ENCODE measurements around the gene CNGA1. TPM values are rescaled to one million over a fixed set of nuclear protein-coding genes. Genes with fewer than 3 reads are reported as not detected.

Gene CNGA1
- total and polyA plus RNA-seq, 7 donors: 0.15 to 1.1 (median 0.62) TPM

DNA sequence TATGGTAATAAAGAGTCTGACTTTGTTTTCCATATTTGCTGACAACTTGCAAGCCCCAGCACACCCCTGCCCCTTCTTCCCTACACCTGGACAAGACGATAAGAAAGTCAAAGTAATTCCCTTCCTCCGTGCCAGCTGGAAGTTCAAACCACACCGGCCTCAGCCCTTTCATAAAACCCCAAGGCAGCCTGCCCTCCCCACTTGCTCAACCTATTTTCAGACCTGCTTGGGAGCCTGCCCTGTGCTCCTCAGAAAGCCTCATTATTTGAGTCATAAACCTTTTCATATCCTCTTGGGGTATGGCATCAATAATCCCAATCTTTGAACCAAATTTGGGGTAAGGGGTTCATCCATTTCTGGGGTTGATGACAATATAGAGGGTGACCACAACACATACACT is 29.6 kb upstream of the CNGA1 start:
- Histone ChIP-seq H3K4me3 (no peak overlapping the region), H3K4me1 (peaks cover 18% of the 10 kb centered on the region), H3K9me3 (no peaks in the 10 kb centered on the region), H3K27me3 (ENCODE audit: insufficient read depth in 3 of 3, low read length in 2 of 3) (no peaks in the 10 kb centered on the region), H3K27ac (no peak overlapping the region), H3K36me3 (ENCODE audit: insufficient read depth in 1 of 2, low read depth in 1 of 2) (no peaks in the 10 kb centered on the region)
- TF ChIP-seq, protein P1, sequence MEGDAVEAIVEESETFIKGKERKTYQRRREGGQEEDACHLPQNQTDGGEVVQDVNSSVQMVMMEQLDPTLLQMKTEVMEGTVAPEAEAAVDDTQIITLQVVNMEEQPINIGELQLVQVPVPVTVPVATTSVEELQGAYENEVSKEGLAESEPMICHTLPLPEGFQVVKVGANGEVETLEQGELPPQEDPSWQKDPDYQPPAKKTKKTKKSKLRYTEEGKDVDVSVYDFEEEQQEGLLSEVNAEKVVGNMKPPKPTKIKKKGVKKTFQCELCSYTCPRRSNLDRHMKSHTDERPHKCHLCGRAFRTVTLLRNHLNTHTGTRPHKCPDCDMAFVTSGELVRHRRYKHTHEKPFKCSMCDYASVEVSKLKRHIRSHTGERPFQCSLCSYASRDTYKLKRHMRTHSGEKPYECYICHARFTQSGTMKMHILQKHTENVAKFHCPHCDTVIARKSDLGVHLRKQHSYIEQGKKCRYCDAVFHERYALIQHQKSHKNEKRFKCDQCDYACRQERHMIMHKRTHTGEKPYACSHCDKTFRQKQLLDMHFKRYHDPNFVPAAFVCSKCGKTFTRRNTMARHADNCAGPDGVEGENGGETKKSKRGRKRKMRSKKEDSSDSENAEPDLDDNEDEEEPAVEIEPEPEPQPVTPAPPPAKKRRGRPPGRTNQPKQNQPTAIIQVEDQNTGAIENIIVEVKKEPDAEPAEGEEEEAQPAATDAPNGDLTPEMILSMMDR (IDR thresholded peaks at IDR 0.05): no peak
- DNase-seq (no peak), ATAC-seq (peak; percentile 49 to 80 (median 63))
- 23 to 26% (median 23%) methylated on average over 3 of the region's 3 CpGs for WGBS, 3 donors
- intact Hi-C loops (cut with DNase I): no loop called here

DNA sequence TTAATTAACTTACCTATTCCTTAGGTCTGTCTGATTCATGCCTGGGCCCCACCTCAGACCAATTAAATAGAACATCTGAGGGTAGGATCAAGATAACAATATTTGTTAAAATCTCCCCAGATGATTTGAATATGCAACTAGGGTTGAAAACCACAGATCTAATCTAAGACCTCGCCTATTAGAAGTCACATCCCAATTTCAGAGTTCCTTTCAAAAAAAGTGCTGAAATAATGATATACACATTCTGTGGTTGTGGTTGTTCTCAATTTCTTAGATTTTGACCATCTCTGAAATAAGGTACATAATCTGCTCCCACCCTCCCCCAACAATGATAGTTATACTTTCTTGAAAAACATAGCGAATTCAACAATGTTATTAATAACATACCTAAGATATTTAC is 27.8 kb upstream of the CNGA1 start:
- TF ChIP-seq, protein P1 (IDR thresholded peaks at IDR 0.05): no peak
- 89 to 92% (median 90%) methylated on average over 2 of the region's 2 CpGs for WGBS, 3 donors
- intact Hi-C loops (cut with DNase I): no loop called here

DNA sequence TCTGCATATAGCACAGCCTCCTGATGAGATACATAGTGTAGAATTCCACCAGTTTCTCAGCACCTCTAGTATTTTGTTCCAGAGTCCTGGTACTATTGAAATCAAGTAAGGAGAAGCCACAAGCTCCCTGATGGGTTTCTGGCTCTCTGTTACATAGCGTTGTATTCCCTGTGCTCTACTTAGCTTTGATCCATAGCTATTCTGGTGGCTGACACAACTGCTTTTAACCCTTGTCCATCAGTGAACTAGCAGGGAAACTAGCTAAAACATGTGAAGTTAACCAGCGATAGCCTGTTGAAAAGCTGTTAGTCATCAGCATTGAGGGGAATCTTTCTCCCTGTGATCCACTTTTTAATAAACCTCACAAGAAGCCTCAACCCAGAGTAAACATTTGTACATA is 27.0 kb upstream of the CNGA1 start:
- no peak overlapping the region for H3K27ac ChIP-seq
- H3K4me3 ChIP-seq: no peak overlapping the region
- WGBS, 3 donors: 36 to 54% (median 39%) methylated on average over 2 of the region's 2 CpGs
- TF ChIP-seq, protein P1 (IDR thresholded peaks at IDR 0.05): no peak
- no peaks in the 10 kb centered on the region for H3K9me3 ChIP-seq
- intact Hi-C loops (cut with DNase I): no loop called here
- DNase-seq (no peak), ATAC-seq (peak in 3 of 4 donors; percentile 38 to 58 (median 50))
- H3K27me3 ChIP-seq (ENCODE audit: insufficient read depth in 3 of 3, low read length in 2 of 3): no peaks in the 10 kb centered on the region
- no peaks in the 10 kb centered on the region for H3K36me3 ChIP-seq (ENCODE audit: insufficient read depth in 1 of 2, low read depth in 1 of 2)
- peaks cover 18% of the 10 kb centered on the region for H3K4me1 ChIP-seq

More for the DNA sequence above, 27.8 kb upstream of the CNGA1 start:
- DNase-seq (no peak), ATAC-seq (no peak)
- Histone ChIP-seq H3K9me3 (no peaks in the 10 kb centered on the region), H3K36me3 (ENCODE audit: insufficient read depth in 1 of 2, low read depth in 1 of 2) (no peaks in the 10 kb centered on the region), H3K4me1 (peaks cover 18% of the 10 kb centered on the region), H3K27ac (no peak overlapping the region), H3K4me3 (no peak overlapping the region), H3K27me3 (ENCODE audit: insufficient read depth in 3 of 3, low read length in 2 of 3) (no peaks in the 10 kb centered on the region)

DNA sequence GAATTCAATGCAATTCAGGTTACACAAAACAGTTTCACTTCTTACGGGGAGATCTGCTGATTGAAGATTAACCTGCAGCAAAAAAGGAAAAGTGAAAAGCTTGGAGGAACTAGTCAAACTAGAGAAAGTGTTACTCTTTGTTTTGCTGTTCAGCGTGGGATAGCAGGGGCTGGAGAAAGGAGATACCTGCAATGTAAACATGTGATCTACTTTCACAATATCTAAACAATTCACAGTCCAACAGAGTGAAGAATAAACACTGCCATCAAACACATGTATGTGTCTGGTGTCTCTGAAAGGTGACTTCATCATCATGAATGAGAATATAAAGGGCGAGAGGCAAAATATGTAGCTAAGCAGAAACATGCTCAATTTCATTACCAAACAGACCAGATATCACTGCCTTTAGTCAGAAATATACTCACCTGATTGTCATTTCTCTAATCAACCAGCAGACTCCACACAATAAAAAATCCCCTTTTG is 26.5 kb upstream of the CNGA1 start:
- H3K27ac ChIP-seq: no peak overlapping the region
- WGBS, 3 donors: 42 to 62% (median 51%) methylated on average over 3 of the region's 3 CpGs

More for the DNA sequence above, 26.5 kb upstream of the CNGA1 start:
- TF ChIP-seq, protein P1 (IDR thresholded peaks at IDR 0.05): no peak
- Histone ChIP-seq H3K9me3 (no peaks in the 10 kb centered on the region), H3K4me3 (peak overlapping the region; percentile 2), H3K27me3 (ENCODE audit: insufficient read depth in 3 of 3, low read length in 2 of 3) (no peaks in the 10 kb centered on the region), H3K36me3 (ENCODE audit: insufficient read depth in 1 of 2, low read depth in 1 of 2) (no peaks in the 10 kb centered on the region), H3K4me1 (peaks cover 18% of the 10 kb centered on the region)
- DNase-seq: no peak
- ATAC-seq: no peak
- intact Hi-C loops (cut with DNase I): no loop called here

All from psoas muscle (tissue), 8 donors.